AG09309 (cell line): ENCODE results near the gene TP53BP2.

Experiments
- DNase-seq: peaks from one replicate; pipeline ENCODE4 v3.0.0-alpha.2; 2010; ENCODE audit warnings: low read depth
- H3K4me3 ChIP-seq: 2 replicates; pipeline ENCODE4 v1.5.1; 2011; ENCODE audit warnings: mild to moderate bottlenecking, low read depth, low read length, moderate library complexity; ENCODE audit not compliant: control insufficient read depth
- CTCF ChIP-seq: IDR thresholded peaks from 2 replicates; pipeline ENCODE4 v1.5.1; 2011; ENCODE audit warnings: mild to moderate bottlenecking, low read depth, low read length, inconsistent platforms; ENCODE audit not compliant: insufficient read depth, control insufficient read depth; ENCODE audit errors: missing control alignments

The TP53BP2 gene

GRCh38 chr1:223861904-223862303 lies 16.2 kb upstream of the TP53BP2 start:
- no peak for DNase-seq
- no peak for TF ChIP-seq CTCF
- no peak overlapping the region for H3K4me3 ChIP-seq

- H3K4me3 ChIP-seq: no peak overlapping the region
- no peak for TF ChIP-seq CTCF
- no peak for DNase-seq
These were observed 14.4 kb upstream of the TP53BP2 start for GRCh38 chr1:223860051-223860622.

- TF ChIP-seq CTCF: no peak
- H3K4me3 ChIP-seq: no peak overlapping the region
- DNase-seq: no peak
These were observed 13.3 kb upstream of the TP53BP2 start for GRCh38 chr1:223859058-223859457.

GRCh38 chr1:223856386-223856785 lies 10.6 kb upstream of the TP53BP2 start:
- no peak for TF ChIP-seq CTCF
- no peak for DNase-seq
- H3K4me3 ChIP-seq: no peak overlapping the region

- no peak for DNase-seq
These were observed 8.0 kb upstream of the TP53BP2 start for GRCh38 chr1:223853748-223854147.

GRCh38 chr1:223853275-223853674 lies 7.5 kb upstream of the TP53BP2 start:
- H3K4me3 ChIP-seq: no peak overlapping the region
- TF ChIP-seq CTCF: no peak
- DNase-seq: no peak

More at GRCh38 chr1:223853748-223854147, 8.0 kb upstream of the TP53BP2 start:
- TF ChIP-seq CTCF: no peak
- H3K4me3 ChIP-seq: no peak overlapping the region

- TF ChIP-seq CTCF: no peak
- DNase-seq: no peak
- no peak overlapping the region for H3K4me3 ChIP-seq
These were observed 6.6 kb upstream of the TP53BP2 start for GRCh38 chr1:223852337-223852736.
